Adrenal gland (tissue), 12 donors: ENCODE data around the gene DDC. TPM values are rescaled to one million over a fixed set of nuclear protein-coding genes. Genes with fewer than 3 reads are reported as not detected.
"Not testable (repeated sequence)": the region's sequence is repeated elsewhere in the genome, so short reads cannot be mapped to it uniquely, and the experiment has no call there.

Source experiments
- DNase-seq, 7 donors: peaks; one replicate each; pipeline ENCODE4 v3.0.0-alpha.2; 2019 to 2020
- H3K27ac ChIP-seq, 5 donors: fragments of 200-600 bp; sonication (generic) in 4 of 5; 1 replicate in 3 of 5; 2 replicates in 2 of 5; pipeline versions ENCODE4 v1.5.1 to v1.8.0; 2016 to 2020; ENCODE audit warnings: mild to moderate bottlenecking in 1 of 5
- H3K27me3 ChIP-seq: fragments of 200-600 bp; 2 replicates; pipeline ENCODE4 v1.8.0; 2021
- H3K36me3 ChIP-seq, 2 donors: fragments of 200-600 bp; replicated peaks in 1 of 2; 1 replicate in 1 of 2; 2 replicates in 1 of 2; pipeline versions ENCODE4 v1.5.1 to v1.8.0; 2018 to 2022
- H3K4me1 ChIP-seq, 2 donors: fragments of 200-600 bp; replicated peaks in 1 of 2; 1 replicate in 1 of 2; 2 replicates in 1 of 2; pipeline versions ENCODE4 v1.5.1 to v1.8.0; 2018 to 2021
- H3K4me3 ChIP-seq, 4 donors: fragments of 200-600 bp; sonication (generic) in 3 of 4; one replicate each; pipeline ENCODE4 v1.5.1; 2016 to 2018
- H3K9me3 ChIP-seq, 3 donors: fragments of 200-600 bp; sonication (generic) in 1 of 3; replicated peaks in 1 of 3; 1 replicate in 2 of 3; 2 replicates in 1 of 3; pipeline versions ENCODE4 v1.5.1 to v1.8.0; 2016 to 2021
- CTCF ChIP-seq, 6 experiments: fragments of 450-650 bp in 4 of 6; fragments of 200-600 bp in 2 of 6; sonication (generic) in 1 of 6; IDR thresholded peaks; 1 replicate in 5 of 6; 2 replicates in 1 of 6; pipeline versions ENCODE4 v1.5.1 to v1.8.0; 2016 to 2021; ENCODE audit warnings: antibody characterized with exemption in 6 of 6, mild to moderate bottlenecking in 2 of 6, moderate library complexity in 1 of 6
- POLR2A ChIP-seq, 2 donors: fragments of 450-650 bp; IDR thresholded peaks; one replicate each; pipeline ENCODE4 v1.6.1; 2017; ENCODE audit warnings: antibody characterized with exemption in 2 of 2, mild to moderate bottlenecking in 2 of 2, moderate library complexity in 1 of 2
- WGBS, 4 donors: extraction: QIAGEN DNeasy Blood & Tissue Kit in 2 of 4; methylation state at CpG; one replicate each; pipeline versions ENCODE4 v1.1.5 to v1.1.7; 2013 to 2017; 5-methylcytosine and 5-hydroxymethylcytosine counted together
- intact Hi-C, 2 donors: fragments of 100-400 bp; cut with DNase I; formaldehyde crosslinking; loops; one replicate each; pipeline versions ENCODE4 v1.14.1 to v1.15.0; 2022 to 2023
- polyA plus RNA-seq, 3 donors: library from polyadenylated mRNA; stranded (reverse); fragments of 200-250 nt in 2 of 3; fragments of 350-450 nt in 1 of 3; fragmentation: Illumina TruSeq in 1 of 3; extraction: RNeasy Lipid Tissue Mini Kit (QIAGEN cat#74804) in 1 of 3; gene quantifications; one replicate each; pipeline ENCODE4 v1.2.3, GENCODE V29; 2013 to 2014
- total RNA-seq, 9 donors: library from RNA; depleted of rRNA in 4 of 9; stranded (reverse); fragments of >200 nt in 4 of 9; fragments of 120-200 nt in 1 of 9; fragmentation: NEBNext Ultra II Directional in 1 of 9; extraction: Animal tissue kit (Norgen Biotek cat#: 25700) in 1 of 9; gene quantifications; one replicate each; pipeline versions ENCODE4 v1.1.0 to v1.2.4, GENCODE V29; 2013 to 2023
- donor health status: healthy with polysubstance abuse.
- donor health status: Bipolar disorder and iron deficiency.
- donor health status: DM: yes; HTN: yes; CAD: no.
- donor health status: DM: no; HTN: no; CAD: no.
- donor health status: DM: no; HTN: no; CAD: no.
- donor health status: DM: yes; HTN: yes; CAD: no.

The DDC gene
- total and polyA plus RNA-seq, 12 donors, result 0.58 to 52.7 (median 15.4) TPM

DNA sequence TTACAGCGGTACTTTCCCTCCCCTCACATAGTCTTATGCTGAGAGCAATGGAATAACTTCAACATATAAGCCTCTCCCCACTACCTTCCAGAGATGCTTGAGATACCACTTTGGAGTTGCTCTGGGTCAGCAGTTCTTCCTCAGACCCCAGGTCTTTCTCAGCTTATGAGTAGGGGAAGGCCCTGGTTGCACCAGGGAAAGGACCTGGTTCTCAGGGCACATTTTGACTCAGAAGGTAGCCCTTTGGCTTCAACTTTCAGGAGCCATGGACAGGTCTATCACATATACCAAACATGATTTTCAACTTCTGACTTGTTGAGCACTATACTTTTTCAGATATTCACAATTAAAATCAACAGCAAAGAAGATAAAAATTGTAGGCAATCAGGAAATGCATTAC, 103.5 kb downstream of the DDC start:
- no peak overlapping the region for H3K27ac ChIP-seq
- H3K4me1 ChIP-seq, result no peaks in the 10 kb centered on the region
- no peaks in the 10 kb centered on the region for H3K27me3 ChIP-seq
- TF ChIP-seq CTCF (IDR thresholded peaks at IDR 0.05) (no peak), POLR2A (IDR thresholded peaks at IDR 0.05) (no peak)
- no peak for DNase-seq
- no peaks in the 10 kb centered on the region for H3K36me3 ChIP-seq
- intact Hi-C loops, result loop anchor here in 1 of 2 donors (5.0 to 10.0 kb wide), 2 partner anchors 613 to 686 kb away; no protein-coding TSS in a partner anchor
- no peak overlapping the region for H3K4me3 ChIP-seq
- 94 to 100% (median 96%) methylated on average over 1 of the region's 1 CpG for WGBS, 4 donors
- no peaks in the 10 kb centered on the region for H3K9me3 ChIP-seq

- H3K9me3 ChIP-seq, H3K4me3 ChIP-seq, intact Hi-C loops, H3K27me3 ChIP-seq, DNase-seq, H3K36me3 ChIP-seq, H3K27ac ChIP-seq, H3K4me1 ChIP-seq: not testable (repeated sequence)
- 94 to 97% (median 97%) methylated on average over 11 to 24 of the region's 27 CpGs; no CpG with 5 or more reads in 1 of the 4 donors for WGBS, 4 donors
Observed at GRCh38 chr7:50459183-50459582, 106.0 kb downstream of the DDC start.

GRCh38 chr7:50458651-50459050, 106.6 kb downstream of the DDC start:
- DNase-seq, H3K27me3 ChIP-seq, intact Hi-C loops, H3K9me3 ChIP-seq, H3K4me1 ChIP-seq, H3K4me3 ChIP-seq, H3K36me3 ChIP-seq, H3K27ac ChIP-seq: not testable (repeated sequence)
- 84 to 100% (median 93%) methylated on average over 1 to 4 of the region's 4 CpGs for WGBS, 4 donors

DNA sequence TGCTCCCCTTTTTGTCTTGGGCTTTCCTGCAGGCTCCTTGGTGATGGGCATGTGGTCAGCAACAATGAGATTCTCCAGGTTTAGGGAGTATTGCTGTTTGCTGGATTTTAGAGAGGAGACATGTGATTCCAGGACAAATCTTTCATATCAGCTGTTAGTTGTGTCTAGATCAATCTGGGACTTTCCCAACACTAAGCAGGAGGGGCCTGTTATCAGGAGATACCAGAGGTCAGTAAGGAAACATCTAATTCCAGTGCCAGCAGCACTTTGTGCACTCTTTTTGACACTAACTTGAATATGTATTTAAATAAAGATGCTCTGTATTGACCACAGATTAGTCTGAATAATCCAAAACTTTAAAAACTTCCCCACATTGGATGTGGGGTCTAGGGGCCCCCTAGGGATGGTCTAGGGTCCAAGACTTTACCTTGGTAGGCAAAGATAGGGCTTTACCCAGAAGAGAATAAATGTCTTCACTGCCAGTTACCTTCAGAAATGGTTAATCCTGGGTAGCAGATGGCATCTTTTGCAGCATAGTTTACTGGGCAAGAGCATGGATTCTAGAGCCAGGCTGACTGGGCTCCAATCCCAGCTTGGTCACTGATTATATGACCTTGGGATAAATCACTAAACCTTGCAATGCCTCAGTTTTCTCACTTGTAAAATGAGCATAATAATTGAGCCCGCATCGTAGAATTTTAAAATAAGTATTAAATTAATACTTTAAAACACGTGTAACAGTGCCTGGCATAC, 108.7 kb downstream of the DDC start:
- Histone ChIP-seq H3K36me3 (no peaks in the 10 kb centered on the region), H3K27ac (no peak overlapping the region), H3K4me3 (no peak overlapping the region), H3K27me3 (no peaks in the 10 kb centered on the region), H3K9me3 (no peaks in the 10 kb centered on the region), H3K4me1 (no peaks in the 10 kb centered on the region)
- DNase-seq, result no peak
- intact Hi-C loops, result no loop called here
- WGBS, 4 donors, result 69 to 78% (median 74%) methylated on average over 3 of the region's 3 CpGs
- TF ChIP-seq POLR2A (IDR thresholded peaks at IDR 0.05) (no peak), CTCF (IDR thresholded peaks at IDR 0.05) (no peak)

GRCh38 chr7:50455658-50456057, 109.5 kb downstream of the DDC start:
- DNase-seq, result no peak
- Histone ChIP-seq H3K36me3 (no peaks in the 10 kb centered on the region), H3K9me3 (no peaks in the 10 kb centered on the region), H3K4me1 (peaks cover 0 to 5% of the 10 kb centered on the region in 2 donors), H3K27me3 (no peaks in the 10 kb centered on the region), H3K4me3 (no peak overlapping the region), H3K27ac (no peak overlapping the region)
- TF ChIP-seq CTCF (IDR thresholded peaks at IDR 0.05) (no peak), POLR2A (IDR thresholded peaks at IDR 0.05) (no peak)
- intact Hi-C loops, result no loop called here
